ENCODE data around the gene SERPINA5.

DNA sequence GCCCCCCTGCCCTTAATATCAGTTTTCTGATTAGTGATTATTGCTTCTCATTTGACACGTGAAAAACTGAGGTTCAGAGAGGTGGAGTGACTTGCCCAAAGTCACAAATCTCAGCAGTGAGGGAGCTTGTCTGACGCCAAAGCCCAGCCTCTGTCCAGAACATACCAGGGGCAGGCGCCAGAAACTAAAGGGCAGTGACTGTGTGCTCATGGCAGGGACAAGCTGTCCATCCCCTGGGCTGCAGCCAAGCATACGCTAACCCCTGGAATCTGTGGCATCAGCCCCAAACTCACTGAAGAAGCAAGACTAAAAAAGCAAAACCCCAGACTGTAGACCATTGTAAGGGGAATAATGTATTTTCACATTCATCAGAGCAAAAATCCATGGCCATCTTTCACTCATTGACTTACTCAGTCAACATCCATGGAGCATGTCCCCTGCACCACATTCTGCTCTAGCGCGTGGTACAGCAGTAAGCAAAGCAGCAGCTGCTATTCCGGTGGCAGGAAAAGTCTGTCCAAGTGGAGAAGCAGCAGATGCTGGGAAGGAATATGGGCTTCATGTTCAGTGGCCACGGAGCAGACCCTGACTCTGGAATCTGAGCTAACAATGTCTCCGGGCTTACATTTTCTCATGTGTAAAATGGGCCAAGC lies 21.5 kb upstream of the SERPINA5 start:
- TF ChIP-seq SP1 (IDR thresholded peaks at IDR 0.05) = no peak
- no peak for TF ChIP-seq LEF1 (IDR thresholded peaks at IDR 0.05; ENCODE audit: borderline replicate concordance)

Data from HEK293T (cell line).